Body of pancreas (tissue), 4 donors: Measurements from ENCODE around the gene MSH6. TPM values are rescaled to one million over a fixed set of nuclear protein-coding genes. Genes with fewer than 3 reads are reported as not detected.

Experiments
- ATAC-seq: fragments of 150-250 bp; one replicate; pipeline ENCODE4 v1.9.1; 2016
- DNase-seq, 4 donors: peaks; one replicate each; pipeline ENCODE4 v3.0.0-alpha.2; 2019
- H3K27ac ChIP-seq, 4 donors: fragments of 200-600 bp; sonication (generic); 1 replicate in 3 of 4; 2 replicates in 1 of 4; pipeline versions ENCODE4 v1.5.1 to v1.6.1; 2016 to 2019; ENCODE audit warnings: mild to moderate bottlenecking in 1 of 4, mixed read lengths in 1 of 4, moderate library complexity in 1 of 4
- H3K27me3 ChIP-seq, 2 donors: fragments of 200-600 bp; sonication (generic); one replicate each; pipeline ENCODE4 v1.6.0; 2016; ENCODE audit warnings: mild to moderate bottlenecking in 1 of 2
- H3K36me3 ChIP-seq, 2 donors: fragments of 200-600 bp; sonication (generic); replicated peaks in 1 of 2; 2 replicates each; pipeline ENCODE4 v1.5.1; 2016; ENCODE audit warnings: low read depth in 2 of 2; ENCODE audit not compliant: insufficient read depth in 1 of 2
- H3K4me1 ChIP-seq: fragments of 200-600 bp; sonication (generic); one replicate; pipeline ENCODE4 v1.6.0; 2016
- H3K4me3 ChIP-seq, 2 donors: fragments of 200-600 bp; sonication (generic); 1 replicate in 1 of 2; 2 replicates in 1 of 2; pipeline ENCODE4 v1.5.1; 2016 to 2019
- H3K9me3 ChIP-seq, 3 donors: fragments of 200-600 bp; sonication (generic); 1 replicate in 2 of 3; 2 replicates in 1 of 3; pipeline ENCODE4 v1.5.1; 2016
- POLR2A ChIP-seq, 3 donors: fragments of 450-650 bp; IDR thresholded peaks; one replicate each; pipeline ENCODE4 v1.6.1; 2016; ENCODE audit warnings: antibody characterized with exemption in 3 of 3, mild to moderate bottlenecking in 2 of 3
- WGBS, 2 donors: methylation state at CpG; one replicate each; pipeline ENCODE4 v1.1.5; 2017; 5-methylcytosine and 5-hydroxymethylcytosine counted together
- intact Hi-C: fragments of 100-400 bp; cut with DNase I; formaldehyde crosslinking; loops from one replicate; pipeline ENCODE4 v1.15.1; 2023
- total RNA-seq, 2 donors: library from RNA; depleted of rRNA; stranded (reverse); fragments of >200 nt; gene quantifications; one replicate each; pipeline ENCODE4 v1.1.0, GENCODE V29; 2016
- TF ChIP-seq, protein P1 (sequence below), 7 experiments: fragments of 450-650 bp in 4 of 7; fragments of 200-600 bp in 3 of 7; sonication (generic) in 3 of 7; IDR thresholded peaks; one replicate each; pipeline ENCODE4 v1.5.1; 2016 to 2019; ENCODE audit warnings: antibody characterized with exemption in 7 of 7

The MSH6 gene, protein sequence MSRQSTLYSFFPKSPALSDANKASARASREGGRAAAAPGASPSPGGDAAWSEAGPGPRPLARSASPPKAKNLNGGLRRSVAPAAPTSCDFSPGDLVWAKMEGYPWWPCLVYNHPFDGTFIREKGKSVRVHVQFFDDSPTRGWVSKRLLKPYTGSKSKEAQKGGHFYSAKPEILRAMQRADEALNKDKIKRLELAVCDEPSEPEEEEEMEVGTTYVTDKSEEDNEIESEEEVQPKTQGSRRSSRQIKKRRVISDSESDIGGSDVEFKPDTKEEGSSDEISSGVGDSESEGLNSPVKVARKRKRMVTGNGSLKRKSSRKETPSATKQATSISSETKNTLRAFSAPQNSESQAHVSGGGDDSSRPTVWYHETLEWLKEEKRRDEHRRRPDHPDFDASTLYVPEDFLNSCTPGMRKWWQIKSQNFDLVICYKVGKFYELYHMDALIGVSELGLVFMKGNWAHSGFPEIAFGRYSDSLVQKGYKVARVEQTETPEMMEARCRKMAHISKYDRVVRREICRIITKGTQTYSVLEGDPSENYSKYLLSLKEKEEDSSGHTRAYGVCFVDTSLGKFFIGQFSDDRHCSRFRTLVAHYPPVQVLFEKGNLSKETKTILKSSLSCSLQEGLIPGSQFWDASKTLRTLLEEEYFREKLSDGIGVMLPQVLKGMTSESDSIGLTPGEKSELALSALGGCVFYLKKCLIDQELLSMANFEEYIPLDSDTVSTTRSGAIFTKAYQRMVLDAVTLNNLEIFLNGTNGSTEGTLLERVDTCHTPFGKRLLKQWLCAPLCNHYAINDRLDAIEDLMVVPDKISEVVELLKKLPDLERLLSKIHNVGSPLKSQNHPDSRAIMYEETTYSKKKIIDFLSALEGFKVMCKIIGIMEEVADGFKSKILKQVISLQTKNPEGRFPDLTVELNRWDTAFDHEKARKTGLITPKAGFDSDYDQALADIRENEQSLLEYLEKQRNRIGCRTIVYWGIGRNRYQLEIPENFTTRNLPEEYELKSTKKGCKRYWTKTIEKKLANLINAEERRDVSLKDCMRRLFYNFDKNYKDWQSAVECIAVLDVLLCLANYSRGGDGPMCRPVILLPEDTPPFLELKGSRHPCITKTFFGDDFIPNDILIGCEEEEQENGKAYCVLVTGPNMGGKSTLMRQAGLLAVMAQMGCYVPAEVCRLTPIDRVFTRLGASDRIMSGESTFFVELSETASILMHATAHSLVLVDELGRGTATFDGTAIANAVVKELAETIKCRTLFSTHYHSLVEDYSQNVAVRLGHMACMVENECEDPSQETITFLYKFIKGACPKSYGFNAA (N-terminal part only)
- 10 to 100 TPM; 12.2 to 15.8 TPM for total RNA-seq

DNA sequence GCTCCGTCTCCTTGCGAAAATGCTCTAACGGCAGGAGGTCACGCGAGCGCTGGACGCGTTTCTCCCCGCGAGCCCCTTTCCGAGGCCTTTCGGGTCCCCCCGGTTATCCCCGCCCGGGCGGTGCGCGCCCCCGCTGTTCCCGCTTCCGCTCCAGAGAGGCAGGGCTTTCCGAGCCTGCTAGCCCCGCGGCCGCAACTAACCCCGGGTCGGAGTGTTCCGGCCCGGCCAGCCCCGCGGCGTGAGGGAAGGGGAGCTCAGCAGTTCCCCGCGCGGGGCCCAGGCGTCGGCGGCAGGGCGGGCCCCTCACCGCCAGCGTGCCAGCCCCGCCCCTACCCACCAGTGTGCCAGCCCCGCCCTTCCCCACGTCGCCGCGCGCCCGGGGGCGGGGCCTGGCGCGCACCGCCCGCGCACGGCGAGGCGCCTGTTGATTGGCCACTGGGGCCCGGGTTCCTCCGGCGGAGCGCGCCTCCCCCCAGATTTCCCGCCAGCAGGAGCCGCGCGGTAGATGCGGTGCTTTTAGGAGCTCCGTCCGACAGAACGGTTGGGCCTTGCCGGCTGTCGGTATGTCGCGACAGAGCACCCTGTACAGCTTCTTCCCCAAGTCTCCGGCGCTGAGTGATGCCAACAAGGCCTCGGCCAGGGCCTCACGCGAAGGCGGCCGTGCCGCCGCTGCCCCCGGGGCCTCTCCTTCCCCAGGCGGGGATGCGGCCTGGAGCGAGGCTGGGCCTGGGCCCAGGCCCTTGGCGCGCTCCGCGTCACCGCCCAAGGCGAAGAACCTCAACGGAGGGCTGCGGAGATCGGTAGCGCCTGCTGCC lies at the start of gene MSH6:
Gene MSH6, plus strand, starts transcription at position 475 of the 815 bp plus-strand sequence. Its CDS starts 89 bp downstream, at position 564.
- Histone ChIP-seq H3K27ac (peak within 1 kb of the TSS; percentile 92 to 97 (median 94)), H3K9me3 (no peaks in the 10 kb centered on the region), H3K4me1 (peaks cover 25% of the 10 kb centered on the region), H3K36me3 (no peaks in the 10 kb centered on the region), H3K27me3 (no peaks in the 10 kb centered on the region), H3K4me3 (peak within 1 kb of the TSS; percentile 77 to 82)
- ATAC-seq = peak; percentile 96
- intact Hi-C loops = no loop called here
- WGBS, 2 donors = 0% methylated on average over 4 to 95 of the region's 98 CpGs
- DNase-seq = peak; percentile 90 to 92 (median 90)
- peak; percentile 80 to 89 (median 87) for TF ChIP-seq POLR2A (IDR thresholded peaks at IDR 0.05)
- TF ChIP-seq, protein P1, sequence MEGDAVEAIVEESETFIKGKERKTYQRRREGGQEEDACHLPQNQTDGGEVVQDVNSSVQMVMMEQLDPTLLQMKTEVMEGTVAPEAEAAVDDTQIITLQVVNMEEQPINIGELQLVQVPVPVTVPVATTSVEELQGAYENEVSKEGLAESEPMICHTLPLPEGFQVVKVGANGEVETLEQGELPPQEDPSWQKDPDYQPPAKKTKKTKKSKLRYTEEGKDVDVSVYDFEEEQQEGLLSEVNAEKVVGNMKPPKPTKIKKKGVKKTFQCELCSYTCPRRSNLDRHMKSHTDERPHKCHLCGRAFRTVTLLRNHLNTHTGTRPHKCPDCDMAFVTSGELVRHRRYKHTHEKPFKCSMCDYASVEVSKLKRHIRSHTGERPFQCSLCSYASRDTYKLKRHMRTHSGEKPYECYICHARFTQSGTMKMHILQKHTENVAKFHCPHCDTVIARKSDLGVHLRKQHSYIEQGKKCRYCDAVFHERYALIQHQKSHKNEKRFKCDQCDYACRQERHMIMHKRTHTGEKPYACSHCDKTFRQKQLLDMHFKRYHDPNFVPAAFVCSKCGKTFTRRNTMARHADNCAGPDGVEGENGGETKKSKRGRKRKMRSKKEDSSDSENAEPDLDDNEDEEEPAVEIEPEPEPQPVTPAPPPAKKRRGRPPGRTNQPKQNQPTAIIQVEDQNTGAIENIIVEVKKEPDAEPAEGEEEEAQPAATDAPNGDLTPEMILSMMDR (IDR thresholded peaks at IDR 0.05) = peak in 2 of 7 experiments; percentile 22 to 26

DNA sequence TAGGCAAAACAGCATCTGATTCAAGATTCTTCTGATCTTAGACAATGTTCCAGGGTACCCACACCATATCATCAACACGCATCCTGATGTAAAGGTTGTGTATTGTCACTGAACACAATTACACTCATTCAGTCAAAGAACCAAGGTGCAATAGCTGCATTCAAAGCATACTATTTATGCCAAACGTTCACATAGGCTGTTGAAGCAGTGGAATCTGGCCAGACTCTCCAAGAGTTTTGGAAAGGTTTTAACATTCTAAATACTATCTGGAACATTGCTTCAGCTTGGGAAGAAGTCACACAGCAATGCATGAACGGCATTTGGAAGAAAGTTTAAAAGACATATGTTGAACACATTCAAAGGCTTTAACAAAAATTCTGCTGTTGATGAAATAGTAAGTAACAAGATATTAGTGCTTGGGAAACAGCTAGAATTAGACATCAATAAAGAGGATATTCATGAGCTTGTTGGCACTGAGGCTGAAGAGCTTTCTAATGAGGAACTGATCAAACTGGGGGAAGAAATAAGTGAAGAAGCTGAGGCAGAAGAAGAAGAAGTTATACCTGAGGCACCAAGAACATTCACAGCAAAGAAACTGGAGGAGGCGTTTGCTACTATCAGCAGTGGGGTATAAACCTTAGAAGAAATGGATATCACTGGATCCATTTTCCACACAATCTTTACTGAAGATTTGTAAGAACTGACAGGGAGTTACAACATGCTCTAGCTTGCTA lies 47.6 kb upstream of the MSH6 start:
- Histone ChIP-seq H3K9me3 (no peaks in the 10 kb centered on the region), H3K4me3 (no peak overlapping the region), H3K27ac (no peak overlapping the region), H3K27me3 (no peaks in the 10 kb centered on the region), H3K4me1 (no peaks in the 10 kb centered on the region), H3K36me3 (no peaks in the 10 kb centered on the region)
- ATAC-seq (no peak), DNase-seq (no peak)
- no peak for TF ChIP-seq POLR2A (IDR thresholded peaks at IDR 0.05)
- TF ChIP-seq, protein P1 (IDR thresholded peaks at IDR 0.05) = no peak
- intact Hi-C loops = no loop called here
- 55 to 58% methylated on average over 4 of the region's 4 CpGs for WGBS, 2 donors

DNA sequence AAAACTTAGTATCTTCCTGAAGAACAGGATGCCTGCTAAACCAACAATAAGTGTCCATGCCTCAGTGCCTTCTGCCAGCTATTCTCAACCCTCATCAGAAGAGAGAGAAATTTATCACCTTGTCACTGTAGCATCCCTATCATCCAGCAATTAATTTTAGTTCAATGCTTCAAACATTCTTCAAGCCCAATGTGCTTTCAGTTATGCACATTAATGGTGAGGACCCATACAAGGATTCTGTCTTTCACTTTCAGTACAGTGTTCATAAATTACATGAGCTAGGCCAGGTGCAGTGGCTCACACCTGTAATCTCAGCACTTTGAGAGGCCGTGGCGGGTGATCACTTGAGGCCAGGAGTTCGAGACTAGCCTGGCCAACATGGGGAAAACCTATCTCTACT lies 47.0 kb upstream of the MSH6 start:
- DNase-seq = no peak
- no peaks in the 10 kb centered on the region for H3K36me3 ChIP-seq
- no peaks in the 10 kb centered on the region for H3K9me3 ChIP-seq

More for the DNA sequence above, 47.0 kb upstream of the MSH6 start:
- Histone ChIP-seq H3K4me1 (no peaks in the 10 kb centered on the region), H3K4me3 (no peak overlapping the region), H3K27me3 (no peaks in the 10 kb centered on the region), H3K27ac (no peak overlapping the region)
- WGBS, 2 donors = 84 to 92% methylated on average over 3 of the region's 3 CpGs
- no peak for ATAC-seq
- no peak for TF ChIP-seq POLR2A (IDR thresholded peaks at IDR 0.05)
- TF ChIP-seq, protein P1 (IDR thresholded peaks at IDR 0.05) = no peak
- intact Hi-C loops = no loop called here
